OCI-LY1 (cell line): Measurements from ENCODE around the gene ZNF274.

Experiments
- EZH2 ChIP-seq: fragments of 200-600 bp; sonication (generic), shearing (Covaris generic); IDR thresholded peaks from 2 replicates; pipeline ENCODE4 v1.8.0; 2017; ENCODE audit warnings: borderline replicate concordance, mixed run types, mild to moderate bottlenecking, antibody characterized with exemption, low read length, moderate library complexity, mixed read lengths
- TF ChIP-seq, protein P1 (sequence below): fragments of 200-600 bp; sonication (generic), shearing (Covaris generic); IDR thresholded peaks from 2 replicates; pipeline ENCODE4 v1.5.1; 2017; ENCODE audit warnings: mild to moderate bottlenecking, antibody characterized with exemption, low read length, moderate library complexity, mixed read lengths

GRCh38 chr19:58261600-58261967, 78.7 kb downstream of the ZNF274 start:
- TF ChIP-seq, protein P1, sequence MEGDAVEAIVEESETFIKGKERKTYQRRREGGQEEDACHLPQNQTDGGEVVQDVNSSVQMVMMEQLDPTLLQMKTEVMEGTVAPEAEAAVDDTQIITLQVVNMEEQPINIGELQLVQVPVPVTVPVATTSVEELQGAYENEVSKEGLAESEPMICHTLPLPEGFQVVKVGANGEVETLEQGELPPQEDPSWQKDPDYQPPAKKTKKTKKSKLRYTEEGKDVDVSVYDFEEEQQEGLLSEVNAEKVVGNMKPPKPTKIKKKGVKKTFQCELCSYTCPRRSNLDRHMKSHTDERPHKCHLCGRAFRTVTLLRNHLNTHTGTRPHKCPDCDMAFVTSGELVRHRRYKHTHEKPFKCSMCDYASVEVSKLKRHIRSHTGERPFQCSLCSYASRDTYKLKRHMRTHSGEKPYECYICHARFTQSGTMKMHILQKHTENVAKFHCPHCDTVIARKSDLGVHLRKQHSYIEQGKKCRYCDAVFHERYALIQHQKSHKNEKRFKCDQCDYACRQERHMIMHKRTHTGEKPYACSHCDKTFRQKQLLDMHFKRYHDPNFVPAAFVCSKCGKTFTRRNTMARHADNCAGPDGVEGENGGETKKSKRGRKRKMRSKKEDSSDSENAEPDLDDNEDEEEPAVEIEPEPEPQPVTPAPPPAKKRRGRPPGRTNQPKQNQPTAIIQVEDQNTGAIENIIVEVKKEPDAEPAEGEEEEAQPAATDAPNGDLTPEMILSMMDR: no peak
- TF ChIP-seq EZH2: no peak
